Measurements from ENCODE around the gene MANBA.

MANBA gene

DNA sequence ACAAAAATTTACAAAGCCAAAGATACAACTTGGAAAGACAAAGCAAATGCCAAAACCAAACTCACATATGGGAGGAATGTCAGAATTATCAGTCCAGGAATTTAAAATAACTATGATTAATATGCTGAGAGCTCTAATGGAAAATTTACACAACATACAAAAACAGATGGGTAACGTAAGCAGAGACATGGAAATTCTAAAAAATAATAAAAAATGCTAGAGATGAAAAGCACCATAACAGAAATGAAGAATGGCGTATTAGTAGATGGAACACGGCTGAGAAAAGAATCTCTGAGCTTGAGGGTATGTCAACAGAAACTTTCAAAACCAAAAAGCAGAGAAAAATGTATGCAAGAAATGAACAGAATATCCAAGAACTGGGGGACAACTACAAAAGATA is 4.1 kb upstream of the MANBA start:
- no peak for TF ChIP-seq TCF12 (IDR thresholded peaks at IDR 0.05; ENCODE audit: low read depth)
- no peak for TF ChIP-seq CEBPB (IDR thresholded peaks at IDR 0.05)
- TF ChIP-seq, protein P1, sequence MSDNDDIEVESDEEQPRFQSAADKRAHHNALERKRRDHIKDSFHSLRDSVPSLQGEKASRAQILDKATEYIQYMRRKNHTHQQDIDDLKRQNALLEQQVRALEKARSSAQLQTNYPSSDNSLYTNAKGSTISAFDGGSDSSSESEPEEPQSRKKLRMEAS (IDR thresholded peaks at IDR 0.05): no peak
- no peak for TF ChIP-seq TAF1 (IDR thresholded peaks at IDR 0.05; ENCODE audit: low read depth)
- TF ChIP-seq, protein P2, sequence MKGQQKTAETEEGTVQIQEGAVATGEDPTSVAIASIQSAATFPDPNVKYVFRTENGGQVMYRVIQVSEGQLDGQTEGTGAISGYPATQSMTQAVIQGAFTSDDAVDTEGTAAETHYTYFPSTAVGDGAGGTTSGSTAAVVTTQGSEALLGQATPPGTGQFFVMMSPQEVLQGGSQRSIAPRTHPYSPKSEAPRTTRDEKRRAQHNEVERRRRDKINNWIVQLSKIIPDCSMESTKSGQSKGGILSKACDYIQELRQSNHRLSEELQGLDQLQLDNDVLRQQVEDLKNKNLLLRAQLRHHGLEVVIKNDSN (IDR thresholded peaks at IDR 0.05): no peak
- no peak for TF ChIP-seq EP300 (IDR thresholded peaks at IDR 0.05; ENCODE audit: borderline replicate concordance)
- TF ChIP-seq FOXM1 (IDR thresholded peaks at IDR 0.05; ENCODE audit: borderline replicate concordance, low read depth): no peak
- no peak for TF ChIP-seq NFIC (IDR thresholded peaks at IDR 0.05)
- no peak for TF ChIP-seq TEAD4 (IDR thresholded peaks at IDR 0.05)

DNA sequence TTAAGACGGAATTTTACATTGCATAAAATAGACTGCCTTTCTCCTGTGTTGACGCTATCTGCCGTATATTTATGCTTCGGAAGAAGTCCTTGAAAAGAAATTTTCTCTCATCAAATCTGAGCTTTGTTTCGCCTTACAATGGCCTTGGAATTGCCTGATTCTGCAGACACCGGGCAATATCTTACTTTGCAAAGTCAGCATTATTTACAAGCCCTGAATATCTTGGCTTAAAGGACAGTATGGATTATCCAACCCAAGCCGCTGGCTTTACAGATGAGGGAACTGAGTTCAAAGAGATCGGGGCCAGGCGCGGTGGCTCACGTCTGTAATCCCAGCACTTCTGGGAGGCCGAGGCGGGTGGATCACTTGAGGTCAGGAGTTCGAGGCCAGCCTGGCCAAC is 1.1 kb upstream of the MANBA start:
- no peak for TF ChIP-seq TAF1 (IDR thresholded peaks at IDR 0.05; ENCODE audit: low read depth)
- TF ChIP-seq ZBTB7A (IDR thresholded peaks at IDR 0.05; ENCODE audit: low read depth): no peak
- TF ChIP-seq, protein P1 (IDR thresholded peaks at IDR 0.05): no peak
- no peak for TF ChIP-seq CREB1 (IDR thresholded peaks at IDR 0.05; ENCODE audit: low read depth)
- no peak for TF ChIP-seq EGR1 (IDR thresholded peaks at IDR 0.05)
- TF ChIP-seq RAD21 (IDR thresholded peaks at IDR 0.05; ENCODE audit: low read depth): no peak
- no peak for TF ChIP-seq TCF12 (IDR thresholded peaks at IDR 0.05; ENCODE audit: low read depth)
- no peak for TF ChIP-seq TEAD4 (IDR thresholded peaks at IDR 0.05)

DNA sequence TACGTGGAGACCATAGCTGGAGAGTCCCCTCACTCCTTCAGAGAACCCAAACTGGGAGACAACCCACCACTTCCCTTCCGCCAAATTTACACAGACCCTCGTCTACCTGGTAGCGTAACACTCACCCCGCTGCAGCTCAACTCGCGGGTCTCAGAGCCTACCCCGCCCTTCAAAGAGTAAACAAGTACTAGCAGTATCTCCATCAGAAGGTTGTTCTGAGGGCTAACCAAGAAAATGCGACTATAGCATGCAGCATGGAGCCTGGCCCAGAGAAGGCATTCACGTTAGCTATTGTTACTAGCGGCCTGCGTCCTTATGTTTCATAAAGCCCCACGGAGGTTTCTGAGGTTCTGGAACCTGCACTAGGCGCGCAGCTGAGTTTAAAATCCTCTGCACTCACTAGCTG is 531 bp upstream of the MANBA start:
- TF ChIP-seq, protein P2 (IDR thresholded peaks at IDR 0.05): no peak
- TF ChIP-seq, protein P1 (IDR thresholded peaks at IDR 0.05): no peak
- TF ChIP-seq CEBPB (IDR thresholded peaks at IDR 0.05) (no peak), EGR1 (IDR thresholded peaks at IDR 0.05) (no peak), TAF1 (IDR thresholded peaks at IDR 0.05; ENCODE audit: low read depth) (no peak), ZBTB7A (IDR thresholded peaks at IDR 0.05; ENCODE audit: low read depth) (no peak)

DNA sequence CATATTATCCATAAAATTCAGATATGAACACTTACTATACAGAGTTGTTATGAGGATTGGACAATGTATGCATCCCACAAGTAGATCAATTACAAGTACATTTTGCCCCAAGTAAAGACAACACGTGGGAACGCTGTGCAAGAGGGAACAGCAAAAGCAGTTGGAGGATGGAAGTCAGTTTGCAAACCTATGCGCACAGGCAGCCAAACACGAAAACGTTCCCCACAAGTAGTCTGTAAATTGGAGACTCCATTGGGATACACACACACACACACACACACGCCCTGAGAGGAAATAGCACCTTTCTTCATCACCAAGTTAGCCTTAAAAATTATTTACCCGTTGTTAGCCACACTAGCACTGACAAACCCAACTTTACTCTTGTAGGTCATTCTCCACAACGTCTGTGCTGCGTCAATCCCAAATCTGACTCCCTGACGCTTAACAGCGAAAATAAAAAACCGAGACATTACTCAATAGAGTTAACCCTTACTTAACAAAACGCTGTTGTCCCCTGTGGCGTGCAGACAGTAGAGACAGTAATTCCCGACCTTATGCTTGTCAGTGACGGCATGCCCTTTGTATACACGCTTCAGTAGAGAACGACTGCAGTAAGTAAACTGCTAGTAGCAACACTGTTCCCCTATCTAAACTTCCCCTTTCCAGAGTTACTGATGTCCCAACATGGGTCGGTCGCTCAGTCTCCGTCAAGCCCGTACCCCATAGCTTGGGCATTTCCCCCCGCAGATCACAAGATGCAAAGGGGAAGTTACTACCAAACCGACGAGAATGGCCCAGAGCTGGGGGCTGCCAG is 730 bp downstream of the MANBA start:
- TF ChIP-seq CEBPB (IDR thresholded peaks at IDR 0.05) (peak; percentile 14; the same call in 1 of the 2 replicates), ZBTB7A (IDR thresholded peaks at IDR 0.05; ENCODE audit: low read depth) (no peak)

DNA sequence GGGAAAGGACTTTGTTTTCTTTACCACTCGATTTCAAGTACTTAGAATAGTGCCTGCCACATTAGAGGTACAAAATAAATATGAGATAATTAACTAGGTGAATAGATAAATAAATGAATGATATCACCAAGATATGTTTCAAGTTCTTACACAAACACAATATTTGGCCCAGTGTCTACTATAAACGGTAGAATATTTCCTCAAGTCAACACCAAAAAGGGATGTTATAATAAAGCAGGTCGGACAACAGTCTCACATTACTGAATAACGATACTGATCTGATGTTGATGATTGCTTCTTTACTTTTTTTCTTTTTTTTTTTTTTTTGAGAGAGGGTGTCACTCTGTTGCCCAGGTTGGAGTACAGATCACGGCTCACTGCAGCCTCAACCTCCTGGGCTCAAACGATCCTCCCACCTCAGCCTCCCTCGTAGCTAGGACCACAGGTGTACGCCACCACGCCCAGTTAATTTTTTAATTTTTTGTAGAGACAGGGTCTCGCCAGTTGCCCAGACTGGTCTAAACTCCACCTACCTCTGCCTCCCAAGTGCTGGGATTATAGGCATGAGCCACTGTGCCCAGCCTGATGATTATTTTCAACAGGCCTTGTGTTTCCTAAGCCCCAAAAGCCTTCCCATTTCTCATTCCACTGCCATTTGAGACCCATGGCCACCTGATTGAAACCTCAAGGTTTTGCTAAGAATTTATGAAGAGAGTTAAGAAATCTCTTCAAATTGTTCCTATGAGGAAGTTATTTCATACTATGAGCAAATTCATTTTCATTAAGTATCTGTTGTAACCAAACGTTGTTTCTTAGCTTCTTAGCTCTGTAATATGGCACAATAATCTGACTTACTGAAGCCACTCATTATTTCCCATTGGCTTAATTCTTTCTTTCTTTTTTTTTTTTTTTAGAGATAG is 2.3 kb downstream of the MANBA start:
- TF ChIP-seq, protein P2 (IDR thresholded peaks at IDR 0.05): no peak
- no peak for TF ChIP-seq CREB1 (IDR thresholded peaks at IDR 0.05; ENCODE audit: low read depth)
- no peak for TF ChIP-seq YY1 (IDR thresholded peaks at IDR 0.05; ENCODE audit: low read depth)
- TF ChIP-seq, protein P1 (IDR thresholded peaks at IDR 0.05): no peak
- TF ChIP-seq, protein P3, sequence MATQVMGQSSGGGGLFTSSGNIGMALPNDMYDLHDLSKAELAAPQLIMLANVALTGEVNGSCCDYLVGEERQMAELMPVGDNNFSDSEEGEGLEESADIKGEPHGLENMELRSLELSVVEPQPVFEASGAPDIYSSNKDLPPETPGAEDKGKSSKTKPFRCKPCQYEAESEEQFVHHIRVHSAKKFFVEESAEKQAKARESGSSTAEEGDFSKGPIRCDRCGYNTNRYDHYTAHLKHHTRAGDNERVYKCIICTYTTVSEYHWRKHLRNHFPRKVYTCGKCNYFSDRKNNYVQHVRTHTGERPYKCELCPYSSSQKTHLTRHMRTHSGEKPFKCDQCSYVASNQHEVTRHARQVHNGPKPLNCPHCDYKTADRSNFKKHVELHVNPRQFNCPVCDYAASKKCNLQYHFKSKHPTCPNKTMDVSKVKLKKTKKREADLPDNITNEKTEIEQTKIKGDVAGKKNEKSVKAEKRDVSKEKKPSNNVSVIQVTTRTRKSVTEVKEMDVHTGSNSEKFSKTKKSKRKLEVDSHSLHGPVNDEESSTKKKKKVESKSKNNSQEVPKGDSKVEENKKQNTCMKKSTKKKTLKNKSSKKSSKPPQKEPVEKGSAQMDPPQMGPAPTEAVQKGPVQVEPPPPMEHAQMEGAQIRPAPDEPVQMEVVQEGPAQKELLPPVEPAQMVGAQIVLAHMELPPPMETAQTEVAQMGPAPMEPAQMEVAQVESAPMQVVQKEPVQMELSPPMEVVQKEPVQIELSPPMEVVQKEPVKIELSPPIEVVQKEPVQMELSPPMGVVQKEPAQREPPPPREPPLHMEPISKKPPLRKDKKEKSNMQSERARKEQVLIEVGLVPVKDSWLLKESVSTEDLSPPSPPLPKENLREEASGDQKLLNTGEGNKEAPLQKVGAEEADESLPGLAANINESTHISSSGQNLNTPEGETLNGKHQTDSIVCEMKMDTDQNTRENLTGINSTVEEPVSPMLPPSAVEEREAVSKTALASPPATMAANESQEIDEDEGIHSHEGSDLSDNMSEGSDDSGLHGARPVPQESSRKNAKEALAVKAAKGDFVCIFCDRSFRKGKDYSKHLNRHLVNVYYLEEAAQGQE (IDR thresholded peaks at IDR 0.05; ENCODE audit: low read depth): no peak
- TF ChIP-seq EP300 (IDR thresholded peaks at IDR 0.05; ENCODE audit: borderline replicate concordance): no peak
- TF ChIP-seq TCF12 (IDR thresholded peaks at IDR 0.05; ENCODE audit: low read depth): no peak
- TF ChIP-seq RAD21 (IDR thresholded peaks at IDR 0.05; ENCODE audit: low read depth): no peak
- no peak for TF ChIP-seq TEAD4 (IDR thresholded peaks at IDR 0.05)
- TF ChIP-seq EGR1 (IDR thresholded peaks at IDR 0.05): no peak
- TF ChIP-seq FOXM1 (IDR thresholded peaks at IDR 0.05; ENCODE audit: borderline replicate concordance, low read depth): no peak
- no peak for TF ChIP-seq CEBPB (IDR thresholded peaks at IDR 0.05)

DNA sequence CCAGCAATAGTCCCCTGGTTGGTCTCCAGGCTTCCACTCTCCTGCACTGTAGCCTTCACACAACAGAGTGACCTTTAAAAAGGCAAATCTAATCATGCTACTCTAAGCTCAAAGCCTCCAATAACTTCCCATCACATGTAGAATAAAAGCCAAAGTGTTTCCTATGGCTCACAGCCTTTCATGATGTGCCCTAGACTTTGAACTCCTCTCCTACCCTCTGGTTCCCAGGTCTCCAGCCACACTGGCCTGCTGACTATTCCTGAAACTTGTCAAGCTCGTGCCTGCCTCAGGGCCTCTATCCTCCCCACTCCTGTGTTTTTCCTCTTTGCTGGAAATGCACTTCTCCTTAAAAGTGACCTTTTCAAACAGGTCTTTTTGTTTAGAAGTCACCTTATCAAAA is 3.1 kb downstream of the MANBA start:
- TF ChIP-seq TAF1 (IDR thresholded peaks at IDR 0.05; ENCODE audit: low read depth) (no peak), NFIC (IDR thresholded peaks at IDR 0.05) (no peak), FOXM1 (IDR thresholded peaks at IDR 0.05; ENCODE audit: borderline replicate concordance, low read depth) (no peak), EGR1 (IDR thresholded peaks at IDR 0.05) (no peak), TCF12 (IDR thresholded peaks at IDR 0.05; ENCODE audit: low read depth) (no peak)
